NB4 (cell line): ENCODE measurements around the gene TAC4.

Experiments
- DNase-seq: peaks from one replicate; pipeline ENCODE4 v3.0.0; 2010; ENCODE audit warnings: low read depth
- H3K4me3 ChIP-seq: one replicate; pipeline ENCODE4 v1.5.1; 2011; ENCODE audit warnings: mild to moderate bottlenecking, low read depth, low read length, moderate library complexity
- CTCF ChIP-seq: IDR thresholded peaks from one replicate; pipeline ENCODE4 v1.5.1; 2012; ENCODE audit warnings: low read depth, low read length
- MAX ChIP-seq: IDR thresholded peaks from 2 replicates; pipeline ENCODE4 v1.6.1; 2011; ENCODE audit warnings: low read depth, low read length
- MYC ChIP-seq: IDR thresholded peaks from 2 replicates; pipeline ENCODE4 v1.6.1; 2011; ENCODE audit warnings: low read depth, low read length
- POLR2A ChIP-seq: IDR thresholded peaks from 2 replicates; pipeline ENCODE4 v1.6.1; 2011; ENCODE audit warnings: mild to moderate bottlenecking; ENCODE audit not compliant: insufficient read length; ENCODE audit errors: extremely low read depth

The TAC4 gene

GRCh38 chr17:49848019-49848473 lies at the start of gene TAC4:
TSS of gene TAC4 (minus strand) at chr17:49848069. CDS start at chr17:49848017, 52 bp downstream.
- TF ChIP-seq CTCF (no peak), POLR2A (no peak), MAX (no peak), MYC (no peak)
- DNase-seq = no peak
- H3K4me3 ChIP-seq = no peak within 1 kb of the TSS

- no peak for DNase-seq
Observed at GRCh38 chr17:49896860-49897259, 49.0 kb upstream of the TAC4 start.

GRCh38 chr17:49896222-49896621 lies 48.4 kb upstream of the TAC4 start:
- no peak for TF ChIP-seq MAX
- H3K4me3 ChIP-seq = no peak overlapping the region
- no peak for DNase-seq

More at GRCh38 chr17:49896860-49897259, 49.0 kb upstream of the TAC4 start:
- TF ChIP-seq MAX (no peak), MYC (no peak), CTCF (no peak), POLR2A (no peak)
- no peak overlapping the region for H3K4me3 ChIP-seq

DNA sequence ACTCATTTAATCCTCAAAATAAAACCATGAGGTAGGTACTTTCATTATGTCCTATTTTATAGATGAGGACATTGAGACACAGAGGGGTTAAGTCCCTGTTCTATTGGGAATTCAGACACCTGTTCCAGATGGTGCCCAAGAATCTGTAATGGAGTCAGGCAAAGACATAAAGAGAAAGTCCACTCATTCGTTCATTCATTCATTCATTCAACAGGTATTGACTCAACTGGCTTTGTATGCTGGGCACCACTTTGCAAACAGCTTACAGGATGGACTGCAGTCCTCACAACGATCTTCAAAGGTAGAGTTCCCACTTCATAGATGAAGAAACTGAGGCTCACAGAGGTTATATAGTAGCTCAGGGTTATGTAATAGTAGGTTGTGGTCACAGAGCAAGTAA lies 47.9 kb upstream of the TAC4 start:
- H3K4me3 ChIP-seq = no peak overlapping the region
- no peak for TF ChIP-seq CTCF
- TF ChIP-seq MYC = no peak
- no peak for TF ChIP-seq MAX
- no peak for TF ChIP-seq POLR2A
- no peak for DNase-seq

DNA sequence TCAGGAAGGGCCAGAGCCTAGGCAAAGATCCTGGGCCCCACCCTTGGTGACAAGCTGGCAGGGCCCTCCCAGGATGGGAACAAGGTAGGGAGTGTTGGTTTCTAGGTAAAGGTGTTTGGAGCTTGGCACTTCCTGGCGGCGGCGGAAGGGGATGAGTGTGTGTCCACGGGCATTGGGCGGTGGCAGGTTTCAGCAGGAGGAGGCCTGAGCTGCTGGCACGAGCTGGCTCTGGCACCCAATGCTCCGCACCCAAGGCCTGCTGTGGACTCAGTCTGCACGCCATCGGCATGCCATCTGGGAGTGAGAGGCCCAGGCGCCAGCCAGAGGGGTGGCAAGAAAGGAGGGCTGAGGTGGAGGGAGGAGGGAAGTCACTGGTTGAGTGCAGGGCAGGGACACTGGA lies 46.9 kb upstream of the TAC4 start:
- DNase-seq = no peak
- H3K4me3 ChIP-seq = no peak overlapping the region
- no peak for TF ChIP-seq MYC
- TF ChIP-seq MAX = no peak
- TF ChIP-seq CTCF = no peak
- TF ChIP-seq POLR2A = no peak

- H3K4me3 ChIP-seq = no peak overlapping the region
- TF ChIP-seq MYC (no peak), MAX (no peak), POLR2A (no peak), CTCF (no peak)
- DNase-seq = no peak
Observed at GRCh38 chr17:49891694-49892389, 44.0 kb upstream of the TAC4 start.
